Keratinocyte (primary cell): Measurements from ENCODE around the gene CSMD2.

Experiments used
- EZH2 ChIP-seq: IDR thresholded peaks from one replicate; pipeline ENCODE4 v1.6.1; 2012; ENCODE audit warnings: inconsistent platforms, mild to moderate bottlenecking, low read length, moderate library complexity
- TF ChIP-seq, protein P1 (sequence below), 3 experiments: IDR thresholded peaks in 1 of 3; conservative IDR thresholded peaks in 1 of 3; optimal IDR thresholded peaks in 1 of 3; 2 replicates in 2 of 3; 3 replicates in 1 of 3; pipeline versions ENCODE3 to v1.5.1; 2011; ENCODE audit warnings: low read length in 3 of 3, mild to moderate bottlenecking in 3 of 3, moderate library complexity in 2 of 3, control low read depth in 1 of 3, inconsistent platforms in 1 of 3; ENCODE audit not compliant: insufficient read depth in 2 of 3; ENCODE audit errors: extremely low read depth in 1 of 3

GRCh38 chr1:33634143-33634542, 530.9 kb downstream of the CSMD2 start:
- TF ChIP-seq, protein P1, sequence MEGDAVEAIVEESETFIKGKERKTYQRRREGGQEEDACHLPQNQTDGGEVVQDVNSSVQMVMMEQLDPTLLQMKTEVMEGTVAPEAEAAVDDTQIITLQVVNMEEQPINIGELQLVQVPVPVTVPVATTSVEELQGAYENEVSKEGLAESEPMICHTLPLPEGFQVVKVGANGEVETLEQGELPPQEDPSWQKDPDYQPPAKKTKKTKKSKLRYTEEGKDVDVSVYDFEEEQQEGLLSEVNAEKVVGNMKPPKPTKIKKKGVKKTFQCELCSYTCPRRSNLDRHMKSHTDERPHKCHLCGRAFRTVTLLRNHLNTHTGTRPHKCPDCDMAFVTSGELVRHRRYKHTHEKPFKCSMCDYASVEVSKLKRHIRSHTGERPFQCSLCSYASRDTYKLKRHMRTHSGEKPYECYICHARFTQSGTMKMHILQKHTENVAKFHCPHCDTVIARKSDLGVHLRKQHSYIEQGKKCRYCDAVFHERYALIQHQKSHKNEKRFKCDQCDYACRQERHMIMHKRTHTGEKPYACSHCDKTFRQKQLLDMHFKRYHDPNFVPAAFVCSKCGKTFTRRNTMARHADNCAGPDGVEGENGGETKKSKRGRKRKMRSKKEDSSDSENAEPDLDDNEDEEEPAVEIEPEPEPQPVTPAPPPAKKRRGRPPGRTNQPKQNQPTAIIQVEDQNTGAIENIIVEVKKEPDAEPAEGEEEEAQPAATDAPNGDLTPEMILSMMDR (optimal IDR thresholded peaks at IDR 0.05 in 1 of 3, IDR thresholded peaks at IDR 0.05 in 1 of 3, conservative IDR thresholded peaks at IDR 0.05 in 1 of 3; ENCODE audit: extremely low read depth in 1 of 3, insufficient read depth in 2 of 3, low read length in 3 of 3) = no peak
- TF ChIP-seq EZH2 = no peak
